IMR-90 (cell line): Measurements from ENCODE around the gene ZNRF3. TPM values are rescaled to one million over a fixed set of nuclear protein-coding genes. Genes with fewer than 3 reads are reported as not detected.

Experiments
- ATAC-seq: fragments of 200-7000 bp; cut with Tn5 transposase; 2 replicates; pipeline ENCODE4 v1.9.1; 2020; ENCODE audit warnings: low read depth, mild to moderate bottlenecking, moderate library complexity
- BruUV-seq: library from RNA; stranded (reverse); fragments of 400-500 nt; replicated peaks from 2 replicates; lab custom pipeline; 2021; lab: Mats Ljungman, UMichigan
- CTCF ChIA-PET: fragments of 300-600 bp; formaldehyde crosslinking; extraction: SDS; loops from one replicate; lab custom pipeline; 2021; ENCODE audit warnings: antibody characterized with exemption; lab: Yijun Ruan, JAX
- POLR2A ChIA-PET: fragments of 300-600 bp; sonication (Branson Sonifier 250); formaldehyde crosslinking; loops from one replicate; lab custom pipeline; 2022; ENCODE audit warnings: antibody characterized with exemption; ENCODE audit not compliant: unreplicated experiment; lab: Charles Lee
- DNase-seq: peaks from one replicate; pipeline ENCODE4 v3.0.0; 2013
- H2AFZ ChIP-seq: replicated peaks from 2 replicates; pipeline ENCODE3; 2013; ENCODE audit warnings: low read length, mild to moderate bottlenecking; ENCODE audit not compliant: poor library complexity
- H2AK5ac ChIP-seq: 2 replicates; pipeline ENCODE4 v1.6.1; 2013; ENCODE audit warnings: low read depth, low read length, inconsistent platforms
- H2AK9ac ChIP-seq: replicated peaks from 2 replicates; pipeline ENCODE3; 2013; ENCODE audit warnings: mild to moderate bottlenecking, low read depth, low read length, moderate library complexity; ENCODE audit not compliant: poor library complexity
- H2BK120ac ChIP-seq: 2 replicates; pipeline ENCODE4 v1.6.1; 2013; ENCODE audit warnings: low read depth, low read length, inconsistent platforms
- H2BK15ac ChIP-seq: 3 replicates; pipeline ENCODE4 v1.6.1; 2013; ENCODE audit warnings: low read depth, low read length, inconsistent platforms
- H2BK20ac ChIP-seq: 2 replicates; pipeline ENCODE4 v1.6.1; 2013; ENCODE audit warnings: low read depth, mild to moderate bottlenecking, inconsistent platforms, low read length, moderate library complexity
- H2BK5ac ChIP-seq: 2 replicates; pipeline ENCODE4 v1.6.1; 2013; ENCODE audit warnings: mild to moderate bottlenecking, low read depth, low read length, inconsistent platforms; ENCODE audit not compliant: poor library complexity, severe bottlenecking
- H3K14ac ChIP-seq: replicated peaks from 2 replicates; pipeline ENCODE4 v1.6.1; 2013; ENCODE audit warnings: low read depth, low read length, inconsistent platforms
- H3K18ac ChIP-seq: 2 replicates; pipeline ENCODE4 v1.6.1; 2013; ENCODE audit warnings: low read depth, low read length, control low read depth
- H3K23ac ChIP-seq: 2 replicates; pipeline ENCODE4 v1.6.1; 2013; ENCODE audit warnings: low read depth, low read length, inconsistent platforms
- H3K27ac ChIP-seq: 2 replicates; pipeline ENCODE4 v1.5.1; 2013; ENCODE audit warnings: mild to moderate bottlenecking, control low read depth, low read length; ENCODE audit not compliant: insufficient read depth
- H3K27me3 ChIP-seq: 2 replicates; pipeline ENCODE4 v1.6.1; 2013; ENCODE audit warnings: low read length; ENCODE audit not compliant: control insufficient read depth, insufficient read depth
- H3K36me3 ChIP-seq: 2 replicates; pipeline ENCODE4 v1.6.1; 2013; ENCODE audit warnings: low read length, mixed read lengths; ENCODE audit not compliant: control insufficient read depth, insufficient read depth
- H3K4ac ChIP-seq: 2 replicates; pipeline ENCODE4 v1.6.1; 2013; ENCODE audit warnings: low read depth, low read length, inconsistent platforms
- H3K4me1 ChIP-seq: 2 replicates; pipeline ENCODE4 v1.6.1; 2013; ENCODE audit warnings: low read length, mixed read lengths; ENCODE audit not compliant: control insufficient read depth, insufficient read depth
- H3K4me2 ChIP-seq: 2 replicates; pipeline ENCODE4 v1.6.1; 2013; ENCODE audit warnings: low read depth, mild to moderate bottlenecking, control low read depth, low read length, moderate library complexity
- H3K4me3 ChIP-seq: 2 replicates; pipeline ENCODE4 v1.5.1; 2013; ENCODE audit warnings: low read depth, mild to moderate bottlenecking, control low read depth, low read length, moderate library complexity; ENCODE audit not compliant: insufficient read depth
- H3K56ac ChIP-seq: 2 replicates; pipeline ENCODE4 v1.6.1; 2013; ENCODE audit warnings: low read length, inconsistent platforms; ENCODE audit not compliant: insufficient read depth; ENCODE audit errors: extremely low read depth
- H3K79me1 ChIP-seq, 2 experiments: 2 replicates each; pipeline ENCODE4 v1.6.1; 2013; ENCODE audit warnings: low read length in 2 of 2, inconsistent platforms in 1 of 2, low read depth in 1 of 2
- H3K9ac ChIP-seq: 2 replicates; pipeline ENCODE4 v1.6.1; 2013; ENCODE audit warnings: low read depth, low read length, control low read depth
- H3K9me1 ChIP-seq: 2 replicates; pipeline ENCODE4 v1.6.1; 2013; ENCODE audit warnings: low read length, inconsistent platforms; ENCODE audit not compliant: insufficient read depth
- H3K9me3 ChIP-seq: 2 replicates; pipeline ENCODE4 v1.6.1; 2013; ENCODE audit warnings: low read length; ENCODE audit not compliant: control insufficient read depth, insufficient read depth
- H4K20me1 ChIP-seq: 2 replicates; pipeline ENCODE4 v1.6.1; 2013; ENCODE audit warnings: low read length, inconsistent platforms; ENCODE audit not compliant: insufficient read depth
- H4K5ac ChIP-seq: 2 replicates; pipeline ENCODE4 v1.6.1; 2013; ENCODE audit warnings: mild to moderate bottlenecking, low read depth, low read length, control low read depth
- H4K8ac ChIP-seq, 2 experiments: 2 replicates each; pipeline ENCODE4 v1.6.1; 2013; ENCODE audit warnings: low read depth in 2 of 2, low read length in 2 of 2, control low read depth in 1 of 2, inconsistent platforms in 1 of 2
- H4K91ac ChIP-seq: 2 replicates; pipeline ENCODE4 v1.6.1; 2013; ENCODE audit warnings: low read depth, low read length, inconsistent platforms; ENCODE audit not compliant: insufficient read depth
- POLR2A ChIP-seq: IDR thresholded peaks from 2 replicates; pipeline ENCODE4 v1.6.1; 2012; ENCODE audit warnings: mild to moderate bottlenecking, low read depth, low read length
- WGBS, 2 experiments: methylation state at CpG; one replicate each; pipeline versions ENCODE4 v1.1.5 to v1.1.7; 2013; ENCODE audit warnings: missing lambda C conversion rate in 2 of 2; ENCODE audit not compliant: insufficient read length in 1 of 2; ENCODE audit errors: extremely low coverage in 2 of 2; 5-methylcytosine and 5-hydroxymethylcytosine counted together
- dilution Hi-C: fragments of 300-500 bp; cut with HindIII; formaldehyde crosslinking; loops from one replicate; pipeline ENCODE4 v1.14.3; 2018; ENCODE audit warnings: low sequenced_read_pairs; ENCODE audit not compliant: unreplicated experiment
- in situ Hi-C: fragments of 300-500 bp; cut with MboI; formaldehyde crosslinking; loops from 3 replicates; pipeline ENCODE4 v1.14.3; 2019; ENCODE audit warnings: low sequenced_read_pairs, inconsistent platforms, mixed read lengths
- intact Hi-C: fragments of 100-400 bp; cut with micrococcal nuclease; formaldehyde crosslinking; loops from 2 replicates; pipeline ENCODE4 v1.10.0; 2022
- polyA plus RNA-seq, 3 experiments: library from polyadenylated mRNA; depleted of rRNA; stranded (reverse); fragments of >200 nt; gene quantifications; 2 replicates each; pipeline ENCODE4 v1.2.3, GENCODE V29; 2012; ENCODE audit warnings: low replicate concordance in 1 of 3
- total RNA-seq: library from RNA; depleted of rRNA; stranded (reverse); fragments of >200 nt; gene quantifications from 2 replicates; pipeline ENCODE4 v1.2.3, GENCODE V29; 2012

Gene ZNRF3
- total and polyA plus RNA-seq, 2 of the 4 experiments (the other 2 are of a cell fraction) = 1.4 to 2.4 TPM

GRCh38 chr22:29032014-29032475 lies 148.7 kb downstream of the ZNRF3 start:
- DNase-seq = no peak
- CTCF ChIA-PET = interaction anchor here (2.1 kb wide), 1 partner anchor 9 kb away, joined by 14 read pairs; no protein-coding TSS in a partner anchor
- Histone ChIP-seq H3K56ac (peak overlapping the region; percentile 75; the same call in 1 of the 2 replicates), H2AFZ (peak overlapping the region; percentile 90), H2AK9ac (peak overlapping the region; percentile 91), H3K23ac (peak overlapping the region; percentile 61), H3K4me2 (peak overlapping the region; percentile 66), H2AK5ac (peak overlapping the region; percentile 82), H3K9me3 (no peaks in the 10 kb centered on the region), H3K4ac (peak overlapping the region; percentile 90), H4K20me1 (no peaks in the 10 kb centered on the region), H3K4me3 (no peak overlapping the region), H2BK120ac (peak overlapping the region; percentile 91), H2BK20ac (peak overlapping the region; percentile 89), H3K4me1 (peaks cover 18% of the 10 kb centered on the region), H3K14ac (peak overlapping the region; percentile 81), H2BK15ac (peak overlapping the region; percentile 89; the same call in 2 of the 3 replicates), H4K5ac (peak overlapping the region; percentile 83), H2BK5ac (peak overlapping the region; percentile 90), H4K91ac (peak overlapping the region; percentile 93), H3K9me1 (peaks cover 16% of the 10 kb centered on the region), H3K9ac (peak overlapping the region; percentile 31; the same call in 1 of the 2 replicates), H4K8ac (peak overlapping the region; percentile 74 to 90), H3K27ac (peak overlapping the region; percentile 87), H3K79me1 (peaks cover 17 to 27% of the 10 kb centered on the region in 2 experiments; a peak in 3 of 4 replicates), H3K27me3 (no peaks in the 10 kb centered on the region), H3K36me3 (no peaks in the 10 kb centered on the region), H3K18ac (peak overlapping the region; percentile 78)
- intact Hi-C loops = loop anchor here (5.0 kb wide), 1 partner anchor 130 kb away; no protein-coding TSS in a partner anchor
- TF ChIP-seq POLR2A = no peak
- 67% methylated on average over 1 of the region's 8 CpGs; no CpG with 5 or more reads in 1 of the 2 experiments for WGBS, 2 experiments
- no peak for ATAC-seq
- BruUV-seq = no TSS peak
- dilution Hi-C loops = no loop called here
- POLR2A ChIA-PET = interaction anchor here (0.5 kb wide), 1 partner anchor 801 kb away, joined by 5 read pairs; no protein-coding TSS in a partner anchor
- in situ Hi-C loops = loop anchor here (10.0 kb wide), 1 partner anchor 427 kb away; no protein-coding TSS in a partner anchor
